NCI-H1694 (cell line): ENCODE results near the gene PRAME.
"Not testable (repeated sequence)": the region's sequence is repeated elsewhere in the genome, so short reads cannot be mapped to it uniquely, and the experiment has no call there.

ENCODE experiments used
- DNase-seq: peaks from one replicate; lab custom pipeline; 2025; lab: John Stamatoyannopoulos, UW

PRAME gene

GRCh38 chr22:22550789-22551434, 8.2 kb downstream of the PRAME start:
- DNase-seq, result no peak

GRCh38 chr22:22548910-22549309, 10.2 kb downstream of the PRAME start:
- no peak for DNase-seq

- DNase-seq, result no peak
Observed at GRCh38 chr22:22548317-22548716, 10.7 kb downstream of the PRAME start.

- no peak for DNase-seq
Observed at GRCh38 chr22:22547692-22548300, 11.3 kb downstream of the PRAME start.

- DNase-seq, result no peak
Observed at GRCh38 chr22:22547226-22547625, 11.8 kb downstream of the PRAME start.

GRCh38 chr22:22546490-22546889, 12.6 kb downstream of the PRAME start:
- no peak for DNase-seq

- DNase-seq, result no peak
Observed at GRCh38 chr22:22545084-22545483, 14.0 kb downstream of the PRAME start.

GRCh38 chr22:22538226-22538989, 20.7 kb downstream of the PRAME start:
- DNase-seq, result no peak

GRCh38 chr22:22536916-22537315, 22.1 kb downstream of the PRAME start:
- DNase-seq, result no peak

- no peak for DNase-seq
Observed at GRCh38 chr22:22536515-22536914, 22.6 kb downstream of the PRAME start.

- DNase-seq, result no peak
Observed at GRCh38 chr22:22535662-22536061, 23.4 kb downstream of the PRAME start.

- no peak for DNase-seq
Observed at GRCh38 chr22:22534604-22535415, 24.3 kb downstream of the PRAME start.

GRCh38 chr22:22533863-22534262, 25.2 kb downstream of the PRAME start:
- no peak for DNase-seq

- DNase-seq, result no peak
Observed at GRCh38 chr22:22533417-22533816, 25.6 kb downstream of the PRAME start.

- not testable (repeated sequence) for DNase-seq
Observed at GRCh38 chr22:22532547-22533071, 26.5 kb downstream of the PRAME start.

- no peak for DNase-seq
Observed at GRCh38 chr22:22531770-22532546, 27.1 kb downstream of the PRAME start.

- DNase-seq, result no peak
Observed at GRCh38 chr22:22528780-22529179, 30.3 kb downstream of the PRAME start.

- no peak for DNase-seq
Observed at GRCh38 chr22:22527312-22527711, 31.8 kb downstream of the PRAME start.

GRCh38 chr22:22526125-22526912, 32.7 kb downstream of the PRAME start:
- DNase-seq, result no peak

GRCh38 chr22:22523494-22523893, 35.6 kb downstream of the PRAME start:
- DNase-seq, result no peak

GRCh38 chr22:22521631-22522030, 37.4 kb downstream of the PRAME start:
- no peak for DNase-seq
